Fibroblast of pulmonary artery (primary cell): Measurements from ENCODE around the gene TEAD1.

Experiments
- DNase-seq: peaks from one replicate; pipeline ENCODE4 v3.0.0-alpha.2; 2010; ENCODE audit warnings: low read depth
- H3K4me3 ChIP-seq: replicated peaks from 2 replicates; pipeline ENCODE4 v1.5.1; 2011; ENCODE audit warnings: low read depth, mild to moderate bottlenecking, control low read depth, low read length, moderate library complexity
- TF ChIP-seq, protein P1 (sequence below): IDR thresholded peaks from 2 replicates; pipeline ENCODE4 v1.5.1; 2011; ENCODE audit warnings: mild to moderate bottlenecking, control low read depth, low read length, inconsistent platforms; ENCODE audit errors: missing control alignments

TEAD1 gene

DNA sequence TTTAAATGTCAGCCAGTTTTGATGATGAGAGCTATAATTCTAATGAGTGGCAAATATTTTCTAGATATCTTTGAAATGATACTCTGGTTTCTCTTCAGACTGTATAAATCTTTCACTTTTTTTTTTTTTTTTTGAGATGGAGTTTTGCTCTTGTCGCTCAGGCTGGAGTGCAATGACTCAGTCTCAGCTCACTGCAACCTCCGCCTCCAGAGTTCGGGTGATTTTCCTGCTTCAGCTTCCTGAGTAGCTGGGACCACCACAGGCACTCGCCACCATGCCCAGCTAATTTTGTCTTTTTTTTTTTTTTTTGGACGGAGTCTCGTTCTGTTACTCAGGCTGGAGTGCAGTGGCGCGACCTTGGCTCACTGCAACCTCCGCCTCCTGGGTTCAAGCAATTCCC is 113.6 kb downstream of the TEAD1 start:
- peak; percentile 73 for DNase-seq
- TF ChIP-seq, protein P1, sequence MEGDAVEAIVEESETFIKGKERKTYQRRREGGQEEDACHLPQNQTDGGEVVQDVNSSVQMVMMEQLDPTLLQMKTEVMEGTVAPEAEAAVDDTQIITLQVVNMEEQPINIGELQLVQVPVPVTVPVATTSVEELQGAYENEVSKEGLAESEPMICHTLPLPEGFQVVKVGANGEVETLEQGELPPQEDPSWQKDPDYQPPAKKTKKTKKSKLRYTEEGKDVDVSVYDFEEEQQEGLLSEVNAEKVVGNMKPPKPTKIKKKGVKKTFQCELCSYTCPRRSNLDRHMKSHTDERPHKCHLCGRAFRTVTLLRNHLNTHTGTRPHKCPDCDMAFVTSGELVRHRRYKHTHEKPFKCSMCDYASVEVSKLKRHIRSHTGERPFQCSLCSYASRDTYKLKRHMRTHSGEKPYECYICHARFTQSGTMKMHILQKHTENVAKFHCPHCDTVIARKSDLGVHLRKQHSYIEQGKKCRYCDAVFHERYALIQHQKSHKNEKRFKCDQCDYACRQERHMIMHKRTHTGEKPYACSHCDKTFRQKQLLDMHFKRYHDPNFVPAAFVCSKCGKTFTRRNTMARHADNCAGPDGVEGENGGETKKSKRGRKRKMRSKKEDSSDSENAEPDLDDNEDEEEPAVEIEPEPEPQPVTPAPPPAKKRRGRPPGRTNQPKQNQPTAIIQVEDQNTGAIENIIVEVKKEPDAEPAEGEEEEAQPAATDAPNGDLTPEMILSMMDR = no peak
- H3K4me3 ChIP-seq = peak overlapping the region; percentile 10

DNA sequence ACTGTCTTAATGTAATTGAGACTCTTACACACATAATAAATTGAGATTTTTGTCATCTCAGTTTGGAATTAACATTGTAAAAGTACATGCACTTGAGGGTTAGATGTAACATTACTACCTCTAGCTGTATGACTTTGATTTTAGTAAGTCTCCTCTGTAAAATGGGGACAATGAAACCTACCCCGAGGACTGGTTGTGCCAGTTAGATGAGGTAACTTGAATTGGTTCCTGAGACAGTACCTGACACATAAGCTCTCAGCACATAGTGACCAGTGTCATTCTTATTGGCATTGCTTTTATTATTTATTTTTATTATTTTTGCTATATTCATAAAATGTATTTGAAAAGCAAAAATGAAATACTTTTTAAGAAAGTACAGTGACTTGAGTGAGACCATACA is 114.8 kb downstream of the TEAD1 start:
- H3K4me3 ChIP-seq = no peak overlapping the region
- DNase-seq = no peak
- TF ChIP-seq, protein P1 = no peak

DNA sequence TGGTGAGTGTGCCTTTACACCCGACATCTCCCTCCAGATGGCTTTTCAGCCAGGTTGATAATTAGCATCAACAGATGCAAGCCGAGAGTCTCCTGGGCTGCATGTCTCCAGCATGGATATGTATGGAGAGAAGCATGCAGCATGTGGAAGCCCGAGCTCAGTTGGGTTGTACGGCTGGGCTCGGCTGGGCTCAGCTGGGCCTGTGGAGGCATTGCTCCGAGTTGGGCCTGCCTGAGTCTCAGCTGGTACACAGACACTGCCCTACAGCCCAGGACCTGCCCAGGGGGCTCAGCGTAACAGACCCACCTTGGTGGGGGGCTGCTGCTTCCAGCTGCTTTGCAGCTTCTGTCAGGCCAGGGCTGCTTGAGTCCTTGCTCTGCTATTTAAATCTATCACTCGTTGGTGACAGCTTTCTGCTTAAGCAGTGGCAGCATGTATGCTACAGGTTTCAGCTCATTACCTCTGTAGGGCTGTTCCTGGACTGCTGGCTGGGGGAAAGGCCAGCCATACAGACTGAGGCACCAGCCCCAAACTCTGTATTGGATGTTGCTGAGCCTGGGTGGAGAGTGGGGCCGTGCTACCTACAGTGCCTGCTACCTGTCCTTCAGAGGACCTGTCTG is 115.5 kb downstream of the TEAD1 start:
- TF ChIP-seq, protein P1 = no peak

DNA sequence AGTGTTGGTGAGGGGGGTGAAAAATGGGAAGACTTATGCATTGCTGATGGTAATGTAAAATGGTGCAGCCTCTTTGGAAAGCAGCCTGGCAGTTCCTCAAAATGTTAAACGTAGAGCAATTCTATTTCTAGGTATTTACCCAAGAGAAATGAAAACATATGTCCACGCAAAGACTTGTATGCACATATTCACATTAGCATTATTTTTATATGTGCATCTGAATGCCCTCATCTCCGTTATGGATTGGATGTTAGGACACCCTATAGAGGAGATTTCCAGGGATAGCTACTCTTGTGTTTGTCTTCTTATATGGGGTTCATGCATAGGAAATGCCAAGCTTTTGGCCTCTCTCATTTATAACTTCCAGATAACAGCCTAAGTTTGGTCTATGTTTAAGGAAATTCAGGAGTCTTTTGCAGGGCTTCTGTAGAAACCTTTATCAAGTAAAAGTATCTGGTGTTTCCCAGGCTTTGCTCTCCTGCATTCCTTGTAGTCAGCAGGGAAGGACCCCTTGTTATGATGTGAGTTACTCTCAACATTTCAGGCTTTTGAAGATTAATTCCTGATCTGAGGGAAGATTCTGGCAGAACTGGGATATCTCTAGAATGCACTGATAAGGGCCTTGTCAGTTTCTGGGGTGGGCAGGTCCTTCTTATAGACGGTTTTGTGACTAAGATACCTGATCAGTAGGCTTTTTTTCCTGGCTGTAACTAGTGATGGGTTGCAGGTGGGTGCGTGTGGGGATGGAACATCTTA is 116.8 kb downstream of the TEAD1 start:
- TF ChIP-seq, protein P1 = no peak
- no peak overlapping the region for H3K4me3 ChIP-seq
- DNase-seq = no peak

More for the DNA sequence above, 115.5 kb downstream of the TEAD1 start:
- no peak for DNase-seq
- H3K4me3 ChIP-seq = no peak overlapping the region

DNA sequence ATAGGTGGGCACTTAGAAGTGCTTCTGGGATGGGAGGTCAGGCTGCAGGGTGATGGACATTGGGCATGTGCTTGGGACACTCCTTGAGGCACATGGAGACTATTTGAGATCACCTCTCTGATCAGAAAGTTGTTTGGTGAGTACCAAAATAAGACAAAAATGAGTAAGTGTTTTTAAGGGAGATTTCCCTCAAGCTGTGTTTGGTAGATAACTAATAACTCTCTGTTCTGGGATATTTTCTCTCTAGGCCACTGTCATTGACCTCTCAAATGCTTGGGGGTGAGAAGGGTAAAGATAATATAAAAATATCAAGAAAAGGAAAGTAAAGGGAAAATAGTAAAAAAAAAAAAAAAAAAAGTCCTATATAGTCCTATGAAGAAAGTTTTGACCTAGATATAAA is 117.8 kb downstream of the TEAD1 start:
- H3K4me3 ChIP-seq = no peak overlapping the region
- TF ChIP-seq, protein P1 = no peak
- no peak for DNase-seq

DNA sequence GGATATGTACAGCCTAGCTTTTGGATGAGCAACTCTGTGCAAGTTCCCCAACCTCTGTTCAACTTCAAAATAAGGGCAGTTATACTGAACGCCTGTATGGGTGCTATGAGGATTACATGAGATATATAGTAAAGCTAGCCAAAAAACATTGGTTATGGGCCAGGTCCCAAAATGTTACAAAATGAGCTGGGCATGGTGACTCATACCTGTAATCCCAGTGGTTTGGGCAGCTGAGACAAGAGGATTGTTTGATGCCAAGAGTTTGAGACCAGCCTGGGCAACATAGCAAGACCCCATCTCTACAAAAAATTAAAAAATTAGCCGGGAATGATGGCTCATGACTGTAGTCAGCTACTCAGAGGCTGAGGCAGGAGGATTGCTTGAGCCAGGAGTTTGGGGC is 118.4 kb downstream of the TEAD1 start:
- DNase-seq = peak; percentile 87
- TF ChIP-seq, protein P1 = no peak
- no peak overlapping the region for H3K4me3 ChIP-seq
